DMS53 treated with DMSO at 0.1 percent for 48 hours (cell line): Measurements from ENCODE around the gene SLIT3.
A peak's percentile ranks its signal among the peaks of the same experiment; 100 is the strongest.

ENCODE experiments used
- DNase-seq: peaks from one replicate; lab custom pipeline; 2025; ENCODE audit not compliant: unreplicated experiment; lab: John Stamatoyannopoulos, UW

SLIT3 gene

DNA sequence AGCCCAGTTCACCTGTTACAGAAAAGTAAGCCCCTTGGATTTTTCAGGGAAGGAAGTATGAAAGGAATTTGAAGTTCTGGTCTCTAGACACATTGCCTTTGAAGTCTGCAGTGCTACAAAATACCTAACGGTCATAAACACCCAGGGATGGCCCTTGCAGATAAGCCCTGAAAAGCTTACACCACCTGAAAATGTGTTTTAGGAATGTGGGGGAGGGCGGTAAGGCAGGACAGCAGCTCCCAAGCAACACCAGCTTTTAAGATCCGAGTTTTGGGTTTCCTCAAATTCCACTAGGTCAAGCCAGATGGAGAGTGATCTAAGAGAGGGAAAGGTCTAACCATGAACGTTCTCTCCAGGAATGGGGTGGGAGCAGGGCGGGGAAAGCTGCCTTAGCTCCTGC, 607.6 kb downstream of the SLIT3 start:
- no peak for DNase-seq

DNA sequence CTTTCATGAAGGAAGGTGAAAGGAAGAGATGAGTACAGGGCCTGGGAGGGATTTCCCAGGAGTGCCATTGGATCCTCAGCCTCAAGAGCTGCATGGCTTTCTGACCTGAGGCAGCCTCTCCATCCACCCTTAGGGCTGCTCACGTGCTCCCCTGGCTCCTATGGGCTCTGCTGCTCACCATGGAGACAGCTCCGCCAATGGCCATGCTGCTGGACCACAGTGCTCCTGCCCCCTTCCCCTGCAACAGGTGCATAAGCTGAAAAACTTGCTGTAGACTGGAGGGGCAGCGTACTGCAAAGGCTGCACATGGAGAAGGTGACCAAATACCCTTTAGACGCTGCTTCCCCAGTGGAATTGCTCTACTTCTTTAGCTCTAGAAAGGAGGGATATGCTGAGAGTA, 609.0 kb downstream of the SLIT3 start:
- no peak for DNase-seq

DNA sequence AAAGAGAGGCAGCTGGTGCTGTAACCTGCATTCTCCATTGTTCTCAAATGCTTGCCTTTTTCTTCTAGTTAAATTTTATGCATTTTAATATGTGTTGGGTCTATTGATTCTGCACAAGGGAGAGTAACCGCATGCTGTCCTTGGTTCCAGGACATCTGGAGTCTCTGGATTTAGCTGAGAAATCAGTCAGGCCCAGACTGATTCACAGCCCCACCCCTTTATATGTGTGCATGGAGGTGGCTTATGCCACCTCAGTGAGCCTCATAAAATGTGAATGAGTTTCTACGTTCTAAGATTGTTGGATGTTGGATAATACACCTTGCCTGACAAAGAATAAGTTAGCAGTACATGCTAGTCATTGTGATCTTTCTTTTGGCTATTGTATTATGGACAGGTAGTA, 611.7 kb downstream of the SLIT3 start:
- DNase-seq: no peak

GRCh38 chr5:168686837-168687236, 614.1 kb downstream of the SLIT3 start:
- no peak for DNase-seq

DNA sequence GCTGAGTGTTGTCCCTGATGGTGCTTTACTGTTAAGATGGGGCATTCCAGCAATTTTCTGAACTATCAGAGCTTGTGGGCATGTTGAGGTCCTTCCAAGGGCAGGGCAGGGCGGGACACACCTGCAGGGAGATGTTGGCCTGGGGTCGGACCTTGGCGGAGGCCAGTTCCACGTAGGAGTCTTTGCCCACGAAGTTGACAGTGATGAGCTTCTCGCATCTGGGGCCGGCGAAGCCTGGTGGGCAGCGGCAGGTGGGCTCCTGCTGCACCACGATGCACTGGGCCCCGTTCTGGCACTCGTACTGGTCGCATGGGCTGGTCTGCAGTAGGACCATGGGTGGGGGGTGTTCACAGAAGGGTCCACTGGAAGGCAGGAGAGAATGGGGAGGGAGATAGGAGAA, 615.4 kb downstream of the SLIT3 start:
- no peak for DNase-seq

- no peak for DNase-seq
Observed at GRCh38 chr5:168683927-168684295, 617.0 kb downstream of the SLIT3 start.

- no peak for DNase-seq
Observed at GRCh38 chr5:168683247-168683926, 617.6 kb downstream of the SLIT3 start.

- no peak for DNase-seq
Observed at GRCh38 chr5:168681556-168682183, 619.3 kb downstream of the SLIT3 start.

DNA sequence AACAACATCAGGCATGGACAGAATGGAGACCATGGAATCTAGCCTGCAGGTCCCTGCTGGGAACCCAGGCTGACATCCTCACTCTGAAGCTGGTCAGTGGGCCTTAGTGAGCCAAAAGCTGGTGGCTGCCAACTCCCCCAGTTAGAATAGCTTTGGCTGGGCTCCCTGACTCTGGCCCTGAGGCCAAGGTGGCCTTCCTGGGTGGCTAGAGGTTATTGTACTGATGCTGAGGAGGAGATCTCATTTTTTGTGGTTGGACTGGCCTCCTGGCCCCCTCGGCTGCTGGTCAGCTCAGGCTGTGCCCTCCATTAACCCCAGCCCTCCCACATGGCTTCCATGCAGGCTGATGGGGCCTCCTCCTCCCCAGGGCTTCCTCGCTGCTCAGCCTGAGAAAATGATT, 620.5 kb downstream of the SLIT3 start:
- no peak for DNase-seq

DNA sequence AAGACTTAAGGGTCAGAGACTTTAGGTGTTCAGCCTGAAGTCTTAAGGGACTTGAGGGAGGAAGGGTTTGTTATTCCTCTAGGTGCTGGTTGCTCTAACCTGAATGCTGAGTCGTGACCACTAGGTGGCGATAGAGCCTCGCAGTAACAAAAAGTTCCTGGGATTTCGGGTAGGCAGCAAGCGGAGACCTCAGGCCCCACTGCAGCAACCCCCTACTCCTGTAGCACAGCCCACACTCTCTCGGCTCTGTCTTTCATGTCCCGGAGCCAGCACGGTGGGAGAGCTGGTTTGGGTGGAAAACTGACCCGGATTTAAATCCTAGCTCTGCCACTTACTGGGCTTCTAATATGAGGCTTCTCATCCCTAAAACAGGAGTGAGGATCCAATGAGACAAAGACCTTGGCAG, 621.4 kb downstream of the SLIT3 start:
- DNase-seq: peak; percentile 45

DNA sequence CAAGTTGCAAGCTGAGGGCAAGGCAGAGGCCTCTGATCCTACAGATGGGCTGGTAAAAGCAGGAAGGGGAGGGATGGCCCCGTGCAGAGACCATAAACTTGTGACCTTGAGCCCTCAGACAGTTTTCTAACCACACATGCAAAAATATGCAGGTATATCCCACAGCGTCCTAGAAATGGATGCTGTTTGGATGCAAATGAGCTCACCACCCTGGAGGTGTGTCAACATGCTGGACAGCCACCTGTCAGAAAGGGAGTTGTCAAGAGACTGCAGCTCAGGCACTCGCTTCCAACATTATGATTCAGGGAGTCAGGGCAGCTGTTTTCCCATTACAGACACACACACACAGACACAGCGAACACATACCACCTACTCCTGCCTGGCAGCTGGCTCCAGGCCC, 624.4 kb downstream of the SLIT3 start:
- no peak for DNase-seq

DNA sequence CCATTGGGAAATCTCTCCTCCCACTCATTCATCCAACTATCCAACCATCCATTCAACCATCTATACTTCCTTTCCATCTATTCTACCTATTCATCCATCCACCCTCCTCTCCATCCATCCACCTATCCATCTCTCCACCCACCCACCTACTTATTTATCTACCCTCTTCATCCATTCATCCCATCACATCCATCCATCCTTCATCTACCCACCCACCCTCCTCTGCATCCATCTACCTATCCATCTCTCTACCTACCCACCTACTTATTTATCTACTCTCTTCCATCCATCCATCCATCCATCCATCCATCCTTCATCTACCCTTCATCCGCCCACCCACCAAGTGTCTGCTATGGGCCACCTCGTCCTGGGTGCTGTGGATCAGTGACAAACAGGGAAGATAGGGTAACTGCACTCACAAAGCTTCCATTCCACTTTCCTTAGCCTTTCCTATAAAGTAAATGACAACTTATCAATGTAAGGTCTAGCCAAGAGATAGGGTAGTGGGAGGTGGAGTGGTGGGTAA, 625.0 kb downstream of the SLIT3 start:
- no peak for DNase-seq

- DNase-seq: no peak
Observed at GRCh38 chr5:168674893-168675482, 626.0 kb downstream of the SLIT3 start.

DNA sequence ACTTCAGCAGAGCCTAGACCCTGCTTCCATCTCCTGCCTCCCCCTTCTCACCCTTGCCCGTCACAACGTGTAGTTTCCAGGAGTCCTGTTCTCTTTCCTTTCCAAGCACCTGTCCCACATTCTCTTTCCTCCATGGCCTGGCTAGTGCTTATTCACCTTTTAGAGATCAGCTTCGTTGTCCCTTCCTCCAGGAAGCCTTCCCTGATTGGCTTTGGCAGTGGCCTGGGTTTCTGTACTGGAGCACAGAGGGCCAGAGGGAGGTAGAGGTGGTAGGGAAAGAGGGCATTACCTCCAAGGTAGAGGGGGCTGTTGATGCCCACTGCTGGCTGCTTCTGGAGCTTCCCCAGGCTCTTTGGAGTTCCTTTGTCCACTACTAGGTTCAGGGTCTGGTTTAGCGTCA, 628.1 kb downstream of the SLIT3 start:
- no peak for DNase-seq

DNA sequence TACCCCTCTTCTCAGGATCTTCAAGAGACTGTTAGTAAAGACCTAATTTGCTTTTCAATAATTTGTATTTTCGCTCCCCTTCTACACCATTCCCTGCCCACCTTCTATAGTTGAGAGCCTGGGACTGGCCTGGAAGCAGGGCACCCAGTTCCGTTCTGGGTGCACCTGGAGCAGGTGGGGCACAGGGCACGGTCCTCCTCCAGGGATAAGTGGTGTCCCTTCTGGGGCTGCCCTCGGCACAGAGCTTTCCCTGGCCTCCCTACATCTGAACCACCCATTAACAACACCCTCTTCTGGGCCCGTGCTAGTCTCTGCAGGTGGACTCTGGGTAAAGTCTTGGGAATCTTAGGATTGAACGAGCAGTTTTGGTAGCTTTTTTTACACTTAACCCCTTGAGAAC, 628.9 kb downstream of the SLIT3 start:
- DNase-seq: no peak

DNA sequence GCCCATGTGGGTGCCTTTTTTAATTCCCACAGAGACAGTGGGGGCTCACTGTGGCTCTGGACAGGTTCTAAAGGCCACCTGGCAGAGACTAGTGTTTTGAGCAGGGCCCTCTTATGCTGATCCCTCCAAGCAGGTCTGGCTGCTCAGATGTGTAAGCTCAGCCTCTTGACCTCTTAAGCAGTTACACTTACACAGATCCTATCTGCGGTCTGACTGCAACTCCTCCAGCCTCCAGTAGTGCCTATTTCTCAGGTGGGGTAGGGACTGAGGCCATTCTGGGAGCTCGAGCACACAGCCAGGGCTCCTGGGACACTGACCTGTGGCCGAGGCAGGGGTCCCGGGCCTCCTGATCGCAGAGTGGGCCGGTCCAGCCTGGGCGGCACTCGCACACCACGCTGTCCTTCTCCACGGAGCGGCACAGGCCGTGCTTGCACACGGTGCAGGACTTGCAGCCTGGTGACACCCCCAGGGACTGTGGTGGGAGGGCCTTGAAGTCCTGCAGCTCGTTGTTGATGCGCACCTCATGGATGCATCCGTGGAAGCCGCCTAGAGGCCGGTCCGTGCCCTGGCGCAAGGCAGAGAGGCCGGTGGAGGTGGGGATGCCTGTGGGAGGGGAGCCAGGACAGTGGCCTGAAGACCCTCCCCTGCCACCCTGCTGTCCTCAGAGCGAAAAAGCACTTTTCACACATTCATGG, 629.9 kb downstream of the SLIT3 start:
- DNase-seq: no peak

- DNase-seq: no peak
Observed at GRCh38 chr5:168669668-168670378, 631.1 kb downstream of the SLIT3 start.

GRCh38 chr5:168669156-168669555, 631.8 kb downstream of the SLIT3 start:
- no peak for DNase-seq

DNA sequence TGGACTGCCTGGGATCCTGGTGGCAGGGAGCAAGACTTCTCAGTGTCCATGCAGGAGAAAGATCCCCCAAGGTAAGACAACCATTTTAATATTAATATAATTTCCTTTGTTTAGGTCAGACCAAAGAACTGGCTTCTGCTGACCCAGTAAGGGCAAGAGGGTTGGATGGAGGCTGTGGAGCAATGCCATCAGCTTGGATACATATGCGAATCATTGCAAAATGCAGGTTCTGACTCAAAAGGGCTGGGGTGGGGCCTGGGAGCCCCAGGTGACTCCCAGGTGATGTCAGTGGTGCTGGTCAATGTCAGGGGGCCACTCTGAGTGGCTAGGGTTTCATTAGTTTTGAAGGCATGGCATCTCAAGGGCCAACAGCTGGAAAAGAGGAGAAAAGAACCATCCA, 632.9 kb downstream of the SLIT3 start:
- DNase-seq: no peak

- DNase-seq: no peak
Observed at GRCh38 chr5:168667301-168667840, 633.6 kb downstream of the SLIT3 start.

GRCh38 chr5:168666356-168666755, 634.6 kb downstream of the SLIT3 start:
- no peak for DNase-seq
